Loucy (cell line): Measurements from ENCODE around the gene C14orf180.

ENCODE experiments used
- H2AFZ ChIP-seq: fragments of 200-600 bp; sonication (generic); 2 replicates; pipeline ENCODE4 v1.6.0; 2016; ENCODE audit warnings: antibody characterized with exemption, mild to moderate bottlenecking, low read length, moderate library complexity
- H3F3A ChIP-seq: fragments of 200-600 bp; 2 replicates; pipeline ENCODE4 v1.6.0; 2016; ENCODE audit warnings: antibody characterized with exemption, low read depth, mild to moderate bottlenecking
- H3K27me3 ChIP-seq: fragments of 200-600 bp; sonication (generic); 2 replicates; pipeline ENCODE4 v1.6.1; 2014; ENCODE audit warnings: low read length, mild to moderate bottlenecking; ENCODE audit not compliant: insufficient read depth, poor library complexity, severe bottlenecking
- H3K36me3 ChIP-seq: fragments of 200-600 bp; sonication (generic); 2 replicates; pipeline ENCODE4 v1.6.1; 2016; ENCODE audit warnings: low read length; ENCODE audit not compliant: insufficient read depth
- H3K4me1 ChIP-seq: fragments of 200-600 bp; sonication (generic); 2 replicates; pipeline ENCODE4 v1.5.1; 2014; ENCODE audit warnings: low read length, mild to moderate bottlenecking; ENCODE audit not compliant: insufficient read depth, poor library complexity, severe bottlenecking
- H3K4me2 ChIP-seq: fragments of 200-600 bp; sonication (generic); 2 replicates; pipeline ENCODE4 v1.6.0; 2014; ENCODE audit warnings: antibody characterized with exemption, low read length, low read depth, mild to moderate bottlenecking; ENCODE audit not compliant: poor library complexity, severe bottlenecking
- H3K4me3 ChIP-seq: fragments of 200-600 bp; sonication (generic); 2 replicates; pipeline ENCODE4 v1.5.1; 2014; ENCODE audit warnings: low read length, mild to moderate bottlenecking, mixed read lengths; ENCODE audit not compliant: poor library complexity, severe bottlenecking
- H3K79me2 ChIP-seq: fragments of 200-600 bp; sonication (generic); 2 replicates; pipeline ENCODE4 v1.6.1; 2014; ENCODE audit warnings: low read length; ENCODE audit not compliant: insufficient read depth
- H3K9ac ChIP-seq: fragments of 200-600 bp; sonication (generic); 2 replicates; pipeline ENCODE4 v1.6.0; 2014; ENCODE audit warnings: mild to moderate bottlenecking, low read depth, low read length, moderate library complexity; ENCODE audit not compliant: poor library complexity, severe bottlenecking
- H3K9me2 ChIP-seq: fragments of 200-600 bp; sonication (generic); replicated peaks from 2 replicates; pipeline ENCODE4 v1.6.1; 2016; ENCODE audit warnings: low read depth, low read length, mixed read lengths
- H3K9me3 ChIP-seq: fragments of 200-600 bp; sonication (generic); 2 replicates; pipeline ENCODE4 v1.6.1; 2014; ENCODE audit warnings: mild to moderate bottlenecking, antibody characterized with exemption, low read length, low read depth; ENCODE audit not compliant: insufficient read depth
- H4K20me1 ChIP-seq: fragments of 200-600 bp; sonication (generic); 2 replicates; pipeline ENCODE4 v1.6.0; 2014; ENCODE audit warnings: antibody characterized with exemption, low read length, mild to moderate bottlenecking; ENCODE audit not compliant: insufficient read depth, poor library complexity, severe bottlenecking
- EZH2phosphoT487 ChIP-seq: fragments of 200-600 bp; IDR thresholded peaks from 2 replicates; pipeline ENCODE4 v1.6.1; 2018; ENCODE audit warnings: antibody characterized with exemption, mild to moderate bottlenecking, moderate library complexity, borderline replicate concordance
- TF ChIP-seq, protein P1 (sequence below): fragments of 200-600 bp; sonication (generic); conservative IDR thresholded peaks from 2 replicates; pipeline ENCODE4 v1.5.1; 2014; ENCODE audit warnings: mild to moderate bottlenecking, antibody characterized with exemption, low read length

The C14orf180 gene

DNA sequence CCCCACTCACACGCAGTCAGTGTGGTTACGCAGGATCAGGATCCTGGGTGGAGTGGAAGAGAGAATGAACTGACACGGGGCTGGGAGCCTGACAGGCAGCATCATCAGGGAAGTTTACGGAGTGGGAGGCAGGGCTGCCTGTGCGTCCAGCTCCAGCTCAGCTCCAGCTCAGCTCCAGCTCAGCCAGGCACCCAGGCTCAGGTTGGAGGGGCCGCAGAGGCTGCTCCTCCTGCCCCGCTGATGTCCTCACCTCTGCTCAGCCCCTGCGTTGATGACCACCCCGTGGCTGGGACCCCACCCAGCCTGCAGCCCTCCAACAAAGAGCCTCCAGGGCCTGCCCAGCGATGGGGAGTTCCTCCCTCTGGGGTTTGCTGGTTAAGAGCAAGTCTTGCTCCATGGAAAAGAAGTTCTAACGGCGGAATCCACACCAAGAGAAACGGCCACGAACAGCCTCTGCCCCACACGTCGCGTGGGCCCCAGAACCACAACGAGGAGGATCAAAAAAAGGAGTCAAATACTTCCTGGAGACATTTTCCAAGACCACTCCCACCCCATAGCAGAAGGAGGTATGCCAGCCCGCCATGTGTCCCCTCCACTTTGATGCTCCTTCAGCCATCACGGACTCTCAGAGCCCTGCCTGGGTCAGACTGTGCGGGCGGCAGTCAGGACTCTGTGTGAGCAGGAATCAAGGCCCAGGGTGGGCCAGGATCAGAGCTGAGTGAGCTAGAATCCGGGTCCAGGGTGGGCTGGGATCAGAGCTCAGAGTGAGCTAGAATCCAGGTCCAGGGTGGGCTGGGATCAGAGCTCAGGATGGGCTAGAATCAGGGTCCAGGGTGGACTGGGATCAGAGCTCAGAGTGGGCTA, 17.7 kb upstream of the C14orf180 start:
- H3K9me3 ChIP-seq: no peaks in the 10 kb centered on the region
- H4K20me1 ChIP-seq: no peaks in the 10 kb centered on the region
- no peaks in the 10 kb centered on the region for H3K36me3 ChIP-seq
- H2AFZ ChIP-seq: no peak overlapping the region
- no peak overlapping the region for H3K4me2 ChIP-seq
- TF ChIP-seq EZH2phosphoT487: no peak
- no peaks in the 10 kb centered on the region for H3F3A ChIP-seq
- no peak overlapping the region for H3K4me3 ChIP-seq
- peaks cover 4% of the 10 kb centered on the region for H3K4me1 ChIP-seq
- H3K9ac ChIP-seq: no peak overlapping the region
- no peaks in the 10 kb centered on the region for H3K27me3 ChIP-seq
- H3K79me2 ChIP-seq: no peaks in the 10 kb centered on the region
- H3K9me2 ChIP-seq: no peaks in the 10 kb centered on the region

DNA sequence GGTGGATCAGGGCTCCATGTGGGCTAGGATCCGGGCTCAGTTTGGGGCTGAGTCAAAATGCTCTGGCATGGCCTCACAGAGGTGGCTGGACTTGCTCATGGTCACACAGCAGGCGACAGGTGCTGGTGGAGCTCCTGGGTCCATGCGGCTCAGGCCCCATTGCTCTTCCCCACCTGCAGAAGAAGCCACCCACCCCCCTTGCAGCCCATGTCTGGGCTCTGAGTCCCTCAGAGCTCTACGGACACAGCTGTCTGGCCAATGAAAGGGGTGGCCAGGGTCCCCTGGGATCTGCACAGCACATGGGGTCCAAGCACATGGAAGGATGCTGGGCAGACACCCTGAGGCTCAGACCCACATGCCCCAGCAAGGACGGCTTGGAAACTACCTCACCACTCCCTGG, 17.0 kb upstream of the C14orf180 start:
- Histone ChIP-seq H3K9ac (no peak overlapping the region), H3K9me3 (no peaks in the 10 kb centered on the region), H3K4me1 (peaks cover 4% of the 10 kb centered on the region), H3K36me3 (no peaks in the 10 kb centered on the region), H3K79me2 (no peaks in the 10 kb centered on the region), H3K9me2 (no peaks in the 10 kb centered on the region), H3K27me3 (no peaks in the 10 kb centered on the region), H2AFZ (no peak overlapping the region), H3K4me3 (no peak overlapping the region), H3F3A (no peaks in the 10 kb centered on the region), H3K4me2 (no peak overlapping the region), H4K20me1 (no peaks in the 10 kb centered on the region)
- TF ChIP-seq, protein P1, sequence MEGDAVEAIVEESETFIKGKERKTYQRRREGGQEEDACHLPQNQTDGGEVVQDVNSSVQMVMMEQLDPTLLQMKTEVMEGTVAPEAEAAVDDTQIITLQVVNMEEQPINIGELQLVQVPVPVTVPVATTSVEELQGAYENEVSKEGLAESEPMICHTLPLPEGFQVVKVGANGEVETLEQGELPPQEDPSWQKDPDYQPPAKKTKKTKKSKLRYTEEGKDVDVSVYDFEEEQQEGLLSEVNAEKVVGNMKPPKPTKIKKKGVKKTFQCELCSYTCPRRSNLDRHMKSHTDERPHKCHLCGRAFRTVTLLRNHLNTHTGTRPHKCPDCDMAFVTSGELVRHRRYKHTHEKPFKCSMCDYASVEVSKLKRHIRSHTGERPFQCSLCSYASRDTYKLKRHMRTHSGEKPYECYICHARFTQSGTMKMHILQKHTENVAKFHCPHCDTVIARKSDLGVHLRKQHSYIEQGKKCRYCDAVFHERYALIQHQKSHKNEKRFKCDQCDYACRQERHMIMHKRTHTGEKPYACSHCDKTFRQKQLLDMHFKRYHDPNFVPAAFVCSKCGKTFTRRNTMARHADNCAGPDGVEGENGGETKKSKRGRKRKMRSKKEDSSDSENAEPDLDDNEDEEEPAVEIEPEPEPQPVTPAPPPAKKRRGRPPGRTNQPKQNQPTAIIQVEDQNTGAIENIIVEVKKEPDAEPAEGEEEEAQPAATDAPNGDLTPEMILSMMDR: no peak
- TF ChIP-seq EZH2phosphoT487: no peak

DNA sequence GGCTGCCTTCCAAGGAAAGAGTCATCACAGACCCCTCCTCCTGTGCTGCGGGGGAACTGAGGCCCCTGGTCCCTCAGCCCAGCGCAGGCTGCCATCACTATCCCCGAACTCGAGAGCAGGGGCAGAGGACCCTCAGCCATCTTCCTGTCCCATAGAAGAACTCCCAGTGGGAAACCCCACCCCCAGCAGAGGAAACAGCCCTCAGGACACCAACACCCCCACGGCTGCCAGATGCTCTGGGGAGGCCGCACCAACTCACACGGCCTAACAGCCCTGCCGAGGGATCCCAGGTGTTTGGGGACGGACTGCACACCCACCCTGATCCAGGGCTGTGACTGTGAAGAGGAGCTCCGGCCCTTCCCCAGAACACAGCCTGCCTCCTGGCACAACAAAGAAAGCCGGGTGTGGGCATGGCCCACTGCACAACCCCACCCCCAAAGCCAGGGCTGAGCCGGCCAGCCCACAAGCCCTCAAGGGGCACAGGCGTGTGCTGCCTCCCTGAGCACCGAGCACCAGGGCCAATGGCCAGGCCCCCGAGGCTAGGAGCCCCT, 16.3 kb upstream of the C14orf180 start:
- H3K9me2 ChIP-seq: no peaks in the 10 kb centered on the region
- no peaks in the 10 kb centered on the region for H3F3A ChIP-seq
- peaks cover 4% of the 10 kb centered on the region for H3K4me1 ChIP-seq
- H3K27me3 ChIP-seq: no peaks in the 10 kb centered on the region
- no peak overlapping the region for H3K4me3 ChIP-seq
- H3K9ac ChIP-seq: no peak overlapping the region
- no peaks in the 10 kb centered on the region for H3K79me2 ChIP-seq
- H4K20me1 ChIP-seq: no peaks in the 10 kb centered on the region
- H2AFZ ChIP-seq: no peak overlapping the region
- no peaks in the 10 kb centered on the region for H3K9me3 ChIP-seq
- H3K36me3 ChIP-seq: no peaks in the 10 kb centered on the region
- H3K4me2 ChIP-seq: no peak overlapping the region
- TF ChIP-seq, protein P1: no peak
- no peak for TF ChIP-seq EZH2phosphoT487
